ENCODE results near the gene IRF5. TPM values are rescaled to one million over a fixed set of nuclear protein-coding genes. Genes with fewer than 3 reads are reported as not detected.

The IRF5 gene
- total RNA-seq (2014; rRNA removed; shearing (Covaris generic)): 17.4 and 20.8 TPM in 2 replicates

- DNase-seq (ENCODE audit: low spot score): peak; percentile 43
Observed at GRCh38 chr7:128937647-128938543, at the start of gene IRF5. IRF5 (plus strand) TSS chr7:128937927; CDS start chr7:128942082, 4,155 bp downstream.

- no peak for DNase-seq (ENCODE audit: low spot score)
Observed at GRCh38 chr7:128888039-128888755, 49.5 kb upstream of the IRF5 start.

- no peak for DNase-seq (ENCODE audit: low spot score)
Observed at GRCh38 chr7:128888756-128889095, 49.0 kb upstream of the IRF5 start.

GRCh38 chr7:128889121-128889520, 48.6 kb upstream of the IRF5 start:
- no peak for DNase-seq (ENCODE audit: low spot score)

- DNase-seq (ENCODE audit: low spot score): no peak
Observed at GRCh38 chr7:128890306-128891109, 47.2 kb upstream of the IRF5 start.

GRCh38 chr7:128891110-128891941, 46.4 kb upstream of the IRF5 start:
- DNase-seq (ENCODE audit: low spot score): no peak

GRCh38 chr7:128891942-128892269, 45.8 kb upstream of the IRF5 start:
- DNase-seq (ENCODE audit: low spot score): no peak

- no peak for DNase-seq (ENCODE audit: low spot score)
Observed at GRCh38 chr7:128892521-128893250, 45.0 kb upstream of the IRF5 start.

GRCh38 chr7:128893251-128894100, 44.3 kb upstream of the IRF5 start:
- DNase-seq (ENCODE audit: low spot score): no peak

- DNase-seq (ENCODE audit: low spot score): no peak
Observed at GRCh38 chr7:128894101-128894440, 43.7 kb upstream of the IRF5 start.

GRCh38 chr7:128895320-128895719, 42.4 kb upstream of the IRF5 start:
- DNase-seq (ENCODE audit: low spot score): no peak

GRCh38 chr7:128899392-128899791, 38.3 kb upstream of the IRF5 start:
- DNase-seq (ENCODE audit: low spot score): no peak

- no peak for DNase-seq (ENCODE audit: low spot score)
Observed at GRCh38 chr7:128900237-128900636, 37.5 kb upstream of the IRF5 start.

GRCh38 chr7:128902761-128903585, 34.8 kb upstream of the IRF5 start:
- peak; percentile 33 for DNase-seq (ENCODE audit: low spot score)

- DNase-seq (ENCODE audit: low spot score): no peak
Observed at GRCh38 chr7:128903621-128904361, 33.9 kb upstream of the IRF5 start.

GRCh38 chr7:128904381-128905197, 33.1 kb upstream of the IRF5 start:
- peak; percentile 52 for DNase-seq (ENCODE audit: low spot score)

GRCh38 chr7:128906001-128906765, 31.5 kb upstream of the IRF5 start:
- DNase-seq (ENCODE audit: low spot score): no peak

All from A172 (cell line).